Subcutaneous adipose tissue (tissue), 4 donors: Measurements from ENCODE around the gene LMX1B. TPM values are rescaled to one million over a fixed set of nuclear protein-coding genes. Genes with fewer than 3 reads are reported as not detected.

Experiments used
- CTCF ChIP-seq: fragments of 450-650 bp; IDR thresholded peaks from one replicate; pipeline ENCODE4 v1.5.1; 2016; ENCODE audit warnings: low read depth, mild to moderate bottlenecking, control low read depth, antibody characterized with exemption, moderate library complexity
- total RNA-seq, 4 donors: library from RNA; depleted of rRNA; stranded (reverse); fragments of >200 nt; gene quantifications; one replicate each; pipeline ENCODE4 v1.1.0, GENCODE V29; 2016

LMX1B gene
- total RNA-seq, 4 donors from 2014 or later, result 0.38 to 1.1 (median 0.51) TPM; not detected in 1

- no peak for TF ChIP-seq CTCF
Measured at GRCh38 chr9:126591083-126591482, 22.6 kb upstream of the LMX1B start.

- no peak for TF ChIP-seq CTCF
Measured at GRCh38 chr9:126591922-126592321, 21.8 kb upstream of the LMX1B start.

- TF ChIP-seq CTCF, result no peak
Measured at GRCh38 chr9:126592461-126592860, 21.3 kb upstream of the LMX1B start.

- TF ChIP-seq CTCF, result no peak
Measured at GRCh38 chr9:126595982-126596381, 17.7 kb upstream of the LMX1B start.

GRCh38 chr9:126599047-126599650, 14.6 kb upstream of the LMX1B start:
- no peak for TF ChIP-seq CTCF

- no peak for TF ChIP-seq CTCF
Measured at GRCh38 chr9:126604059-126605055, 9.4 kb upstream of the LMX1B start.

- no peak for TF ChIP-seq CTCF
Measured at GRCh38 chr9:126605792-126606482, 7.8 kb upstream of the LMX1B start.
